ENCODE measurements around the gene MTUS2.

MTUS2 gene

DNA sequence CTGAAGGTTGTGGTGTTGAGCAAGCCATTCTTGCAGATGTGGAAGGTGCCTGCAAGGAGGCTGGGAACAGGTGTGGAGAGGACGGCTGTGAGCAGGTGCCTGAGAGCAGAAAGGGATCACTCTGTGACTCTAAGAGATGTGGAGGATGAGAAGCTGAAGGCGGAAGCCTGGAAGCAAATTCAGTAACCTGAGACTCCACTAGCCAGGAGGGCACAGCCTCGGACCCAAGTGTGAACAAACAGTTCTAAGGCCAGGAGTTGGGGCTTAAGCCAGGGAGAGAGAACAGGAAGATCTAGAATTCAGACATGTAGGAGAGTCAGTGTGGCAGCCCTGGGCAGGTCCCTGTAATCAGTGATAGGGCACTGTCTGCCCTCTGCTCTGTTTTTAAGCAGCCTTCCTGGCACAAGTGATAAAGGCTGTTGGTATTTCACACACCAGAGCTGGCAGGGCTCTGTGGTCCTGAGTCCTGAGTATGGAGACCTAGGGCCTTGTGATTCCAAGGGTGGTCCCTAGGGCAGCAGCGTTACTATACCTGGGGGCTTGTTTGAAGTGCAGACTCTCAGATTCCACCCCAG, 644.1 kb downstream of the MTUS2 start:
- no peak for DNase-seq

- no peak for DNase-seq
Measured at GRCh38 chr13:29465741-29466293, 645.7 kb downstream of the MTUS2 start.

DNA sequence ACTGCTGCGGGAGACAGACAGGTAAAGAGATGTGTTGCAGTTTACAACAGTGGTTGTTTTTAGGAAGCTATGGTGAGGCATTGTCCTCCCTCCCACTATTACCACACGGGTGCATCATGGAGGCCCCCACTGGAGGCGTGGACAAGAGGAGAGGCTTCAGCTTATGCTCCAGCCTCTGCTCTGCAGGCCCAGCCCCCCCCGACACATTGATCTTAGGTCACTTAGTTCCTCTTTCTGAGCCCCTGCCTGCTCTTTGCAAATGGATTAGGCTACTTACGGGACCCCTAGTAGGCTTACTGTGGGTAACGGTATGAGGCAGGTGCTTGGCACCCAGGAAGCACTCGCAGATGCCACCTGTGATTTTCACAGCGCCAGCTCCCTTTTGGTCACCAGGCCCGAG, 651.4 kb downstream of the MTUS2 start:
- DNase-seq = no peak

DNA sequence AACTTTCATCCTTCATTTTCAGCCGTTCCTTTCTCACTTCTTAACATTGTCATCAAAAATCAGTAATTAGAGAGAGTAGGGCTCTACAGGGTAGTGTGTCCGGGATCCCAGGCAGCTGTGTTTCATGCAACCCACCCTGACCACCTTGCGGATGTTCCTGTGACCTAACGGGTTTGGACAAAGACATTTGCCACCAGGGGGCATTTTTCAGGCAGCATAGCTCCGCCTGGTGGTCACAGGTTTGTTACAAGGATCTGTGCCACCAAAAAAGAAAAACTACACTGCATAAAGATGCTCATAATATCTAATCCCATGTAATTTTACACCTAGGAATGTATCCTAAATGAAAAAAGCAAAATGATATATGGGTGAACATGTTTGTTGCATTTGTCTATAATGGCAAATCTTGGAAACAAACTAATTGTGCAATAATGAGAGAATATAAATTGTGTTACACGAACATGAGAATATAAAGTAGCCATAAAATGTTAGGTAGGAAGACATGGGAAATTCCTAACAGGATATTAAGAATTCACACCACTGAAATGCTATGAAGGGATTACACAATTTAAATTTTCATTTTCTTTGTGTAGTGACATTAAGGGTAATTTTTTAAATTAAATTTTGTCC, 652.3 kb downstream of the MTUS2 start:
- DNase-seq = no peak

- no peak for DNase-seq
Measured at GRCh38 chr13:29473166-29473565, 653.0 kb downstream of the MTUS2 start.

GRCh38 chr13:29474991-29475390, 654.9 kb downstream of the MTUS2 start:
- no peak for DNase-seq

GRCh38 chr13:29476046-29476445, 655.9 kb downstream of the MTUS2 start:
- no peak for DNase-seq

DNA sequence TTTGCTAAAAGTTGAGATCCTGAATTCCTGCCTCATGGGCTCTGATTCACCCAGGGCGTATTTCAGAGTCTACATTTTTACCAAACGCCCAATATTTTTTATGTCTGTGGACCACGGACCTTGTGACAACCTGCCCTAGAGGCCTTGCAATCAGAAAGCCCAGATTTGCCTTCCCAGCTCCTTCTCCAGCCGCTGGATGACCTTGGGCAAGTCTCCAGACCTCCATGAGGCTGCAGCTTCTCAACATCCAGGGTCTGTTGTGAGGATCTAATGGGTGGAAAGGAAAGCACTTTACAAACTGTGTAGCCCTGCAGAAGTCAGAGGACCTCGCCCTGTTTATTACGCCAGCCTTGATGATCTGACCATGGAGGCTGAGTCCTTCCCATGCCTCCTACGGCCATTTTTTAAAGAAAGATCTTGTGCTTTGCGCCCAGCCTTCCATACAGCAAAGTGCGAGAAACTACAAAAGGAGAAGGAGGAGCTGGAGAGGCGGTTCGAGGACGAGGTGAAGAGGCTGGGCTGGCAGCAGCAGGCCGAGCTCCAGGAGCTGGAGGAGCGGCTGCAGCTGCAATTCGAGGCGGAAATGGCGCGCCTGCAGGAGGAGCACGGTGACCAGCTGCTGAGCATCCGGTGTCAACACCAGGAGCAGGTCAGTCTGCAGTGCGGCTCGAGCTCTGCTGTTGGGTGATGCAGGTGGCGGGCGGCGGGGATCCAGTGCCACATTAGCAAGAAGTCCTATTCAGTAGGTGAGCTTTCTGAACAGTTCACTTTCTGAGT, 659.8 kb downstream of the MTUS2 start:
- no peak for DNase-seq

DNA sequence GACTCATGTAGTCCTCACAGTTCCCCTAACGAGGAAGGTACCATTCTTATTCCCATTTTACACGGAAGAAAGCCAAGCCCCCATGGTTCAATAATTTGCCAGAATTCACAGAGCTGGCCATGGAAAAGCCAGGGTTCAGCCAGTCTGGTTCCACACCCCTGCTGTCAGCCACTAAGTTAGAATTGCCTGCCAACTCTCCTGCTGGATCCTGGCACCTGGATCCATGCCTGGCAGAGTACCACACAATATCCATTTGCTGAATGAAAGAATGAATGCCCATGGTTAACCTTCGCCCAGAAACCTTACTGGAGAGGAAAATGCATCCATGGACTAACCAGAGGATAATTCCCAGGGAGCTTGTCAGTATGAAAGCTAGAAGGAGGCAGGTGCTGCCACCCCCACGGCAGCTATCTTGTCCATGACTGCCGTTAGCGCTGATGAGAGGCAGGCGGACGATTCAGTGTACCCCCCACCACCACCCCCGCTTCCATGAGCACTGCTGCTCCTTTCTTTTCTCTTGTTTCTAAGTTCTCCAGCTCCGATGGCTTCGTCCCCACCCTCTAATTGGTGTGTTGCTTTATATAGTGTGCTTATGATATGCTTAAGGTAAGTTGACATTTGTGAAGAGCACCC, 660.9 kb downstream of the MTUS2 start:
- DNase-seq = no peak

DNA sequence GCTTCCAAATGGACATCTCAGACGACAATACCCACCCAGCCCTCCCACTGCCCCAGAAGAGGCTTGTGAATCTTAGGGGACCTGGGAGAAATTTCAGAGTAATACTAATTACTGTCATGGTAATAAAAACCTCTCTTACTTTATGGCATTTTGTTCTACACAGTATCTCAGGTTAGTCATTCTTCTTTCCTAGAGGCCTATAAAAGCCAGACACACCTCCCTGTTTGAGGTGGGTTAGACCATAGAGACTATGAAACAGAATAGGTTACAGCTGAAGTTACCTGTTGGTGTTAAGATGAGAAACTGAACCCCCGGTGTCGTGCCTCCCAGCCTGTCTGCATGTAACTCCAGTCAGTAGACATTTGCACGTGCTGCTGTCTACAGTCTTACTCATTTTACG, 661.5 kb downstream of the MTUS2 start:
- no peak for DNase-seq

- DNase-seq = no peak
Measured at GRCh38 chr13:29482504-29482903, 662.4 kb downstream of the MTUS2 start.

GRCh38 chr13:29483211-29483610, 663.1 kb downstream of the MTUS2 start:
- DNase-seq = no peak

DNA sequence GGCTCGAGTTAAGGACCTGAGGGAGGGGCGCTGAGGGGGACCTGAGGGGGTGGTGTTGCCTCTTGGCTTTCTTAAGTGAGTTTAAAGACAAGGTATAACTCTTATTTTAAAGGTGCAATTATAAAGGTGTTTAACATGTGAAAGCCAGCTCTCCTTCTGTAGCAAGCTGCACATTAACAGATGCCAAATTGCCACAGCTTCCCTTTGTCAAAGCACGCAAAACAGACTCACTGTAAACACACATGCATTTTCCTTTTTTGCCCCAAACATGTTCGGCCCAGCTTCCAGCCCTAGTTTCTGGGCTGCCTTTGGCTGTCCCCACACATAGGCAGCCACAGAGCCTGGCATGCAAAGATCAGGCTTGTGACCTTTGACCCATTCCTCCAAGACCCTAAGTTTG, 663.5 kb downstream of the MTUS2 start:
- DNase-seq = no peak

DNA sequence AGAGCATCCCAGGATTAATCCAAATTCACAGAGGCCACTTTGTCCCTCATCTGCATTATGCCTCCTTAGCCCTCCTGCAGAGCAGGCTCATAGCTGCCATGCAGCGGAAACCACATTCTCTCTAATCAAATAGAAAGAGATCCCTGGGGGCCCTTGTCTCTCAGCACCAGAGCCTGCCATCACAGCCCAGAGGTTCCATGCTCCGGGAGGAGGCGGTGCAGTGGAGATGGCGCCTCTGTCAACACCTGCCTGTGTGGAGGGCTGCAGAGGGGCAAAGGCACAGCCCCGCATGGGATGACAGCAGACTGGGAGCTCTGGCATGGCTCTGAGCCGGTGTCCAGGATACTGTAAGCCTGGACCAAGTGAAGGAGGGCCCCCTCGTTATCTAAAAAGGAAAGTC, 664.1 kb downstream of the MTUS2 start:
- DNase-seq = no peak

GRCh38 chr13:29484796-29485195, 664.7 kb downstream of the MTUS2 start:
- DNase-seq = no peak

DNA sequence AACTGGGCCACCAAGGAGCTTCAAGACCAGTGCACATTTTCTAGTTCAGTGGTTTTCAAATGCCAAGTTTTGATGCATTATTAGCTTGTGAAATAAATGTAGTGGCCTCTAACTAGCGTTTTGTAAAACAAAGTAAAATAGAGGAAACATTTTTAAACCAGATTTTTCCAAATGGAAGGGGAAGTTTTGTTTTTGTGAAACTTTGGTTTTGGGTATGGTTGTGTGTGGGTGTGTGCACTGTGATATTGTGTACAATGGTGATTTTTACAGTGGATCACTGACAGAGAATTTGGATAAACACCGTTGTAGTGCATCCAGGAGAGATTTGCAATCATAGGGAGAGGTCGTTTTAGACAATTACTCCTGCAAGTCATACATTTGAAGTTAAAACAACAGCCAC, 666.4 kb downstream of the MTUS2 start:
- DNase-seq = no peak

DNA sequence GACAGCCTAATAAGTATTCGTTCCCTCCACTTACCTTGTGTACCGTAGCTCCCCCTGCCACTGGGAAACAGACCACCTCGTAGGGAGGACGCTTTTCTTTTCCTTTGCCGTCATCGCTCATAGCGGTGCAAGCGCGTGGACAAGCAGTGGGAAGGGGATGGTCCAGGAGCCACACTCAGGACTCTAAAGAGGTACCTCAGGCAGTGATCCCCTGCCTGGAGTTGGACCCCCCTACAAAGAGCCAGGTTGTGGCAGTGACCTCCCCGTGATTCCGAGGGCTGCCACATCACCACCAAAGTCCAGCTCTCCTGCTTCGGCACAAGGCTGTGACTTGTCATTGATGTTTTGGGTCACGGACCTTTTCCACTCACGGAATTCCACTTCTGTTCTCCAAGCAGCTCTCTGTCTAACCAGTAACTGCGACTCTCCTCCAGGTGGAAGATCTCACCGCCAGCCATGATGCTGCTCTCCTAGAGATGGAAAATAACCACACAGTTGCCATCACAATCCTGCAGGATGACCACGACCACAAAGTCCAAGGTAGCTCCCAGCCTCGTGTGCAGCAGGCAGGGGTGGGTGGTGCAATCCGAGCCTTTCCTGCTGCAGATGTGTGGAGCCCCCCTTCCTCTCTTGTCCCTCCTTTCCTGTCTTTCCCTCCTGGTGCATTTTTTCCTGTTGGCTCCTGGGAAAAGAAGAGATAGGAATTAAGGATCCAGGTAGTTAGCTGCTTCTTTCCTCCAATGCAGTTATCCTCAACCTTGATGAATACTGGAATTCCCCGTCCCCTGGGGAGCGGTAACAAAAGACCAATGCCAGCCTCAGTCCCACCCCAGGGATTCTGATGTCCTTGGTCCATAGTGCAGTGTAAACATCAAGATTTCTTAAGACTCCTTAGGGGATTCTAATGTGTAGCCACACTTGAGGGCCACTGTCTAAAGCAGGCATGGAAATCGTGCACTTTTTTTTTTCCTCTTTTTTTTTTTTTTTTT, 667.6 kb downstream of the MTUS2 start:
- no peak for DNase-seq

DNA sequence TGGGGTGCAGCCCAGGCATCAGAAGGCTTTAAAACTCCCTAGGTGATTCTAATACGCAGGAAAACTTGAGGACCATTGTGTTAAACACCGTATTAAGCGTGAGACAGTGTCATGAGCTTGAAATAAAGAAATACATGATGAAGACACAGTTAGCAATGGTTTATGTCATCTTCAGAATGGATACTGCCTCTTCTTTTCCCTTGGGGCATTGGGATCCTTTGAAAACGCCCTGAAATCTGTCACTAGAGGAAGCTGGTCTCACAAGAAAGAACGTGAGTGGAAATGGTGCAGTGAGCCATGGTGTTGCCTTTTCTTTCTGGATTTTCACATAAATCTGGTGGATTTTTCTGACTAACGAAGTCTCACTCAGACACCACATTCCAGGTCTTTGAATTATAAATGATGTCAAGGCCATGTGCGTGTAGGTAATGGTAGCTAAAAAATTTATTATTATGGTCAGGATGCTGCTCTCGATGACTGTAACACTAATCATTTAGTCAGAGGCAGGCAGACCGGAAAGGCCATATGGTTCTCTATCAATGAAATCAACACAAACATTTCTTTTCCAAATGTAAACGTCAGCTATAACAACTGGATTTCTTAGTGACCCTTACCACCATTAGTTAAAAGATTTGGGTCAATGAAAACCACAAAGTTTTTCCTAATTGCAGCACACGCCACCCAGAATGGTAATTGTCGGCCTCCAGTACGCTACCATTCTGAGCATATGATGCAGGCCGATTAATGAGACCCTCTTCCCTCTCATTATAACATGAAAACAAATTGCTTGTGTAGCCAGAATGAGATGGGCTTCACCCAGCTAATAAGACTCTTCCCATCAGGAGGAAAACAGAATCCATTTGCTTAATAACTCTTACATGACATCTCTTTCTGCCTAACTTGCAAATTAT, 669.8 kb downstream of the MTUS2 start:
- DNase-seq = no peak

- no peak for DNase-seq
Measured at GRCh38 chr13:29490561-29490885, 670.4 kb downstream of the MTUS2 start.

DNA sequence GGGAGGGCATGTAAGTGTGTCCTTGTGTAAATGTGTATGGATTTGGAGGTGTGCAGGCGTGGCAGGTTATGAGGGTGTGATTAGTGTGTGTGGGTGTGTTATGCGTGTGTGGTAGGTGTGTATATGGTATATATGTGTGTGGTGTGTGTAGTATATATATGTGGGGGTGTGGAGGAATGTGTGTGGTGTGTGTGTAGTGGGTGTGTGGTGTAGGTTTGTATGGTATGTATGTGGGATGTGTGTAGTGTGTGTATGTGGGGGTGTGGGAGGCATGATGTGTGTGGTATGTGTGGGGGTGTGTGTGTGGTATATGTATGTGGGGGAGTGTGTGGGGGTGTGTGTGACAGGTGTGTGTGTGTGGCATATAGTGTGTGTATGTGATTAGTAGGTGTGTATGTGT, 671.1 kb downstream of the MTUS2 start:
- DNase-seq = no peak

DNA sequence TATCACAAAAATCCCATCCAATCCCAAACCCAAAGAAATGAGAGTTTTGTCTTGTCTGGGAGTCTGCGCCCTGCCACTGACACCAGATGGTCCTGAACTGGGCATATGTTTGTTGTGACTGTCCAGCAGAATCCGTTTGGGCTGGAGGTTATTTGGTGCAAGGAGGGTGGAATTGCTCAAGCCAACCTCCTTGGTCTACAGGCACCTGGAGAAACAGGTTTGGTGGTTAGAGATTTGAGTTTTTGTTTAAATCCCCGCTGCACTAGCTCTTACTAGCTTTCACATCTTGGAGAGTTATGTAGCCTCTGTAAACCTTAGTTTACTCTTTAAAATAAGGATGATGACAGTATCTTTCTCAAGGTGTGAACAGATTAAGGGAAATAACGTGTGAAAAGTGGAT, 673.7 kb downstream of the MTUS2 start:
- DNase-seq = no peak

Data from NCI-H1048 (cell line).